Neural crest cell (in vitro differentiated cells): ENCODE measurements around the gene NTN4. TPM values are rescaled to one million over a fixed set of nuclear protein-coding genes. Genes with fewer than 3 reads are reported as not detected.

Experiments
- DNase-seq: peaks from one replicate; pipeline ENCODE4 v3.0.0; 2021; ENCODE audit warnings: low read depth, mixed read lengths, low spot score
- H3K27ac Mint-ChIP-seq: one replicate; pipeline ENCODE4 v1.8.0; 2021; ENCODE audit warnings: mild to moderate bottlenecking, mixed read lengths; ENCODE audit not compliant: unreplicated experiment
- H3K27me3 Mint-ChIP-seq: 2 replicates; pipeline ENCODE4 v1.8.0; 2021; ENCODE audit warnings: low read depth, mild to moderate bottlenecking, mixed read lengths
- H3K36me3 Mint-ChIP-seq: 2 replicates; pipeline ENCODE4 v1.8.0; 2021; ENCODE audit warnings: low read depth, mild to moderate bottlenecking, mixed read lengths
- H3K4me1 Mint-ChIP-seq: 2 replicates; pipeline ENCODE4 v1.8.0; 2021; ENCODE audit warnings: mixed read lengths
- H3K4me3 Mint-ChIP-seq: one replicate; pipeline ENCODE4 v1.8.0; 2021; ENCODE audit warnings: mild to moderate bottlenecking, mixed read lengths
- H3K9me3 Mint-ChIP-seq: 2 replicates; pipeline ENCODE4 v1.8.0; 2021; ENCODE audit warnings: mixed read lengths
- total RNA-seq: library from RNA; stranded (reverse); gene quantifications from 2 replicates; pipeline ENCODE4 v1.2.1, GENCODE V29; 2021
- TF ChIP-seq, protein P1 (sequence below): fragments of 200-600 bp; sonication (generic); conservative IDR thresholded peaks from 2 replicates; pipeline ENCODE4 v1.5.0; 2021; ENCODE audit warnings: antibody characterized with exemption, mild to moderate bottlenecking

Gene NTN4
- total RNA-seq, 1 donor from 2014 or later = 6.0 TPM

DNA sequence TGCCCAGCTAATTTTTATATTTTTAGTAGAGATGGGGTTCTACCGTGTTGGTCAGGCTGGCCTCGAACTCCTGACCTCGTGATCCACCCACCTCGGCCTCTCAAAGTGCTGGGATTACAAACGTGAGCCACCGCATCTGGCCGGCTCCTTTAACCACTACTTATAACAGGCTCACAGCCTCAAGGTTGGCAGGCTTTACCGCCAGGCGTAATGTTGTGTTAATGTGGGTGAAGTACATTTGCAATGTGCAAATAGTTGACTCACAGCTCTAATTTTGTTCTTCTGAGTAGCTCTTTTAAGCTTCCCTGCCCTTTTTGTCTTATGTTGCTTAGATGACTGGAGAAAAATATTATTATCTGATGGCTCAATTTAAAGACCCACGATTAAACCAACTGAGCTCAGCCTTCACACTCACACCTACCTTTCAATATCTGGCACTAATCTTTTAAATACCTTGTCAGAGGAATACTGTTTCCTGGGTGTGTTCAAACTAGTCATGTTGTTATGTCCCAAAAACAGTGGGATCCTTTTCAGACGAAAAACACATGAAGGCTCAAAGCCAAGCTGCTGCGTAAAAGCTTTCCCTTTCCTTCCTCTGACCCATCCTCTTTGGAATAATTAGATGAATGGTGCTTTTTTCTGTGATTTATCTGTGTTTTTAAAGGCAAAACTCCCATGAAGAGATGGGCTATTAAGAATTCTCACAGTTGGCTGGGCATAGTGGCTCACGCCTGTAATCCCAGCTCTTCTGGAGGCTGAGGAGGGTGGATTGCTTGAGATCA lies 182.1 kb downstream of the NTN4 start:
- Mint-ChIP-seq H3K4me3 (no peak overlapping the region), H3K4me1 (peaks cover 11% of the 10 kb centered on the region), H3K36me3 (no peaks in the 10 kb centered on the region), H3K9me3 (no peaks in the 10 kb centered on the region), H3K27ac (no peak overlapping the region), H3K27me3 (no peaks in the 10 kb centered on the region)
- TF ChIP-seq, protein P1, sequence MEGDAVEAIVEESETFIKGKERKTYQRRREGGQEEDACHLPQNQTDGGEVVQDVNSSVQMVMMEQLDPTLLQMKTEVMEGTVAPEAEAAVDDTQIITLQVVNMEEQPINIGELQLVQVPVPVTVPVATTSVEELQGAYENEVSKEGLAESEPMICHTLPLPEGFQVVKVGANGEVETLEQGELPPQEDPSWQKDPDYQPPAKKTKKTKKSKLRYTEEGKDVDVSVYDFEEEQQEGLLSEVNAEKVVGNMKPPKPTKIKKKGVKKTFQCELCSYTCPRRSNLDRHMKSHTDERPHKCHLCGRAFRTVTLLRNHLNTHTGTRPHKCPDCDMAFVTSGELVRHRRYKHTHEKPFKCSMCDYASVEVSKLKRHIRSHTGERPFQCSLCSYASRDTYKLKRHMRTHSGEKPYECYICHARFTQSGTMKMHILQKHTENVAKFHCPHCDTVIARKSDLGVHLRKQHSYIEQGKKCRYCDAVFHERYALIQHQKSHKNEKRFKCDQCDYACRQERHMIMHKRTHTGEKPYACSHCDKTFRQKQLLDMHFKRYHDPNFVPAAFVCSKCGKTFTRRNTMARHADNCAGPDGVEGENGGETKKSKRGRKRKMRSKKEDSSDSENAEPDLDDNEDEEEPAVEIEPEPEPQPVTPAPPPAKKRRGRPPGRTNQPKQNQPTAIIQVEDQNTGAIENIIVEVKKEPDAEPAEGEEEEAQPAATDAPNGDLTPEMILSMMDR = no peak
- no peak for DNase-seq

Other genes starting within 250 kb of the NTN4 start
- 15.5 and 20.0 TPM in 2 replicates for gene USP44, start 239.3 kb downstream of the NTN4 start, total RNA-seq
- gene SNRPF, start 68.2 kb upstream of the NTN4 start, total RNA-seq = 70.6 and 71.5 TPM in 2 replicates
- 0.18 TPM in 1 of 2 replicates, not detected in the other for gene CCDC38, start 151.8 kb upstream of the NTN4 start, total RNA-seq
- 0.18 and 0.30 TPM in 2 replicates for gene AMDHD1, start 152.6 kb upstream of the NTN4 start, total RNA-seq
- 0.25 and 0.65 TPM in 2 replicates for gene HAL, start 205.6 kb upstream of the NTN4 start, total RNA-seq
- gene LTA4H, start 244.8 kb upstream of the NTN4 start, total RNA-seq = 85.5 and 91.7 TPM in 2 replicates